G401 (cell line): Measurements from ENCODE around the gene ABCB11. TPM values are rescaled to one million over a fixed set of nuclear protein-coding genes. Genes with fewer than 3 reads are reported as not detected.
"Not testable (repeated sequence)": the region's sequence is repeated elsewhere in the genome, so short reads cannot be mapped to it uniquely, and the experiment has no call there.

Source experiments
- DNase-seq: peaks from one replicate; pipeline ENCODE4 v3.0.0-alpha.2; 2015; ENCODE audit warnings: low spot score
- in situ Hi-C: cut with HindIII; loops from 2 replicates; pipeline ENCODE4 v1.10.0; 2016; ENCODE audit warnings: low sequenced_read_pairs, mixed read lengths
- total RNA-seq: library from RNA; depleted of rRNA; stranded (reverse); fragments of >200 nt; shearing (Covaris generic); gene quantifications from 2 replicates; pipeline ENCODE4 v1.2.3, GENCODE V29; 2014

ABCB11 gene
- total RNA-seq, 1 experiment from 2014 or later = not detected

DNA sequence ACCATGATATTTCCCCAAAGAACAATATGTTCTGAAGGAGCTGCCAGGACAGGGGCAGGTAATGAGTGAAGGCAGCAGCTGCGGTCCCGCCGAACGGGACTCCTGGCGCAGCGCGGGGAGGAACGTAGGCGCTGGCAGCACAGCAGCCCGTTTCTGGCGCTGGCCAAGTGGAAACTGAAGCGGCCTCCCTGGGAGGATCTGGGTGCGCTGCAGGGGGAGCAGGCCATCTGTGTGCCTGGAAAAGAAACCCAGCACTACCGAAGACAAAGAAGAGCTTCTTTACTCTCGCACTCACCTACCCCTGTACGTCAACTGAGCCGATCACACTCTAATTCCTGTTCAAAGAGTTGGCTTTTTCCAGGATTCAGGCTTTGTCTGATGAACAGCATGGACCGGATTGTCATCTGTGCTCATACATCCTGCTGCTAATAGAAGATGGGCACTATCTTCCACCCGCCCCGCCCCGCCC is 118.2 kb downstream of the ABCB11 start:
- DNase-seq = peak; percentile 58
- in situ Hi-C loops = no loop called here

DNA sequence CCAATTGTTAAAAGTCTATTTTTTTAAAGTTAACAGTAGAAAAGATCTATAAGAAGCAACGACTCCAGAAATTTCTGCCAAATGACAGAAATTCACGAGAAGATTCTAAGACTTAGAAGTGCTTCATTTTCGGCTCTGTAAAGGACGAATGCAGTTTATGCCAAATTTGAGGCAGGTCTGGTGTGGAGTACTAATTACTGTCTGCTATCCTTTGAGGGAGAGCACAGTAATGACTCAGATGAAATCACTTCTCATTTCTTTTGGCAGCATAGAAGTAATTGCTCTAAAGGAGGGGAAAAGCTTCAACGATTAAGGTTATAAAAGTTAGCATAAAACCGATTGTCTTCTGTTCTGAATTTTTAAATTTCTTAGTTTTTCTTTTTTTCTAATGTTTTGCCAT is 118.7 kb downstream of the ABCB11 start:
- in situ Hi-C loops = no loop called here
- no peak for DNase-seq

DNA sequence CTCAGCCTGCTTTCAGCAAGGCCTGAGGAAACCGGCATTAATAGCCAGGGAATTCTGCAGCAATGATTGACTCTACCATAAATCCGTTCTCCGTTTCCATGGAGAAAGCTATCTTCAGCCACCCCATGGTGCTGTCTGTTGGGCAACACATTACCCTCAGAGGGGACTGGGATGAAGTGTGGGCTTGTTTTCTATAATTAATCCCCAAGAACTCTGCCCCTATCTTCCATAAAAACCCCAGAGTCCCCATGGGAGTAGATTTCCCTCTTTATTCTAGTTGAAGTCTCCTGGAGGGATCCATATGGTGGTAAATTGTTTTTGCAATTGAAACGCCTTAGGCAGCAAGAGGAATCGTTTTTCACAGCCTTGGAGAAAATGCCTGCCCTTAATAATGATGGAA is 120.8 kb downstream of the ABCB11 start:
- DNase-seq = no peak
- in situ Hi-C loops = no loop called here

DNA sequence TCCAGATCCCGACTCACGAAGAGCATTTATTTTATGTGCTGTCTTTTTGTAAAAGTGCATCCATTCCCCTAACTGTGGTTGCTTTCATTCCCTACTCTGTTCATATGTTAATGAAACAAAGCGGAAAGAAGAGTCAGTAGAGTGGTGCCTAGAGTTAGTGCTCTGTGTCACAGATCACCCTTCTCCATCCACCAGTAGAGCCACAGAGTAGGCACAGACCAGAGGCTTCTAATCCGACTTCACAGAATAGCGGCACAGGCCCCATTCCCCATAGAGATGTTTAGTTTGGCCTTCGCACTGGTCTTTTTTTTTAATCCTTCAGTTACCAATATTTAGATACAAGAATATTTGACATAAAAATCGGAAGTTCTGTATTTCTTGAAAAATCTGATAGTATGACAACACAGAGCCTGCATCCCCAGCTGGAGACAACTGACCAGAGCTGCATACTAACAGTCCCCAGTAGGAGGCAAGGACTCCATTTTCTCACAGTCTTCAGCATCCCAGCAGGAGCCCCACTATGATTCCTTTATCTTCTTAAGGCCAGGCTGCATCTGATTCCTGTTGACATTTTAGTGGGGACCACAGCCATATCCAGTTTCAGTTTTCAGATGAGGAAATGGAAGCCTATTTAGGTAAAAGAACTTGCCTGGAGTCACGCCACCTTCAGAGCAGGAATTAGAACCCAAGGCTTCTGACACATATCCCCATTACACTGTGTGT is 123.0 kb downstream of the ABCB11 start:
- in situ Hi-C loops = no loop called here
- DNase-seq = no peak

DNA sequence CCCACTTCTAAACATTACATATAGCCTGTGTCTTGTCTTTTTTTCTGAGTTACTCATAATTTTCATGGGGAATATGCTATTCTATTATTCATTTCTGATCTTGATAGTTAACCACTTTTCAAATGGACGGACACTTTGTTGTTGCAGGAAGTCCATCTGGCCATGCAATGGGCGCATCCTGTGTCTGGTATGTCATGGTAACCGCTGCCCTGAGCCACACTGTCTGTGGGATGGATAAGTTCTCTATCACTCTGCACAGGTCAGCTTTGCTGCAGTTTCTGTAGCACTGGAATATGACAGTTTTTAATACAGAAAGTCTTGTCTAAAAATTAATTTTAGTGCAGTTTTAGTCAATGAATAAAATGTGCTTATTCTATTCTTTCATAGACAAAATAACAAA is 126.8 kb downstream of the ABCB11 start:
- DNase-seq = no peak
- in situ Hi-C loops = no loop called here

DNA sequence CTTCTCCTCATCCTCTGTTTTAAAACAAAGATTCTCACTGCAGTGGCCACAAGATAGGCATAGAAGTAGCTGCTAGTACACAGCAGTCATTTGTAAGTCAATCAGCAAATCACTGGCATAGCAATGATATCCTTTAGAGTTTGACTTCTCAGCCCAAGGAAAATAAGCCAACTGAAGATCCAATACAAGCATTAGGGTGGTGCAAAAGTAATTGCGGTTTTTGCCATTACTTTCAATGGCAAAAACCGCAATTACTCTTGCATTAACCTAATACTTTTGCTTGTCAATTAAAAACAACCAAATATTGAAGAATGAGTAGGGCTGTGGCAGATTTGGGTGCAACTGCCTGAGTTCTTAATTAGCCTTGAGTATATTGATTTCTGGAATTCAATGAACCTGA is 127.2 kb downstream of the ABCB11 start:
- DNase-seq = no peak
- in situ Hi-C loops = no loop called here

DNA sequence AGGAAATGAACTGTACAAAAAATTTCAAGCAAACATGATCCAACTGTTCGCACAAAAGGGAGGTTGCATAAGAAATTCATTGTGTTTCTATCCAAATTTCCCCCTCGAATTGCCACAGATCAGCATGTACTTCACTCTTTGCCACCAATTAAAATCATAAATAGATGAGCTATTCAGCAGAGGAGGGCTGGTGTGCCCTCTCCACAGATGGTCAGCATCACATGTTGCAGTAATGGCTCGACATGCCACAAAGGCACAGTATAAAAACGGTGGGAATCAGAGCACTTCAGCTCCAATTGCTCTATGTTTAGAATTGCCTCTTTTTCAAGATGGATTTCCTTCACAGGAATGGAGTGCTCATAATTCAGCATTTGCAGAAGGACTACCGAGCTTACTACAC is 130.1 kb downstream of the ABCB11 start, which contains the start of gene G6PC2:
G6PC2 (plus strand) TSS at position 289 of the 400 bp plus-strand sequence; CDS start at position 330, 41 bp downstream.
- no peak for DNase-seq
- in situ Hi-C loops = no loop called here

DNA sequence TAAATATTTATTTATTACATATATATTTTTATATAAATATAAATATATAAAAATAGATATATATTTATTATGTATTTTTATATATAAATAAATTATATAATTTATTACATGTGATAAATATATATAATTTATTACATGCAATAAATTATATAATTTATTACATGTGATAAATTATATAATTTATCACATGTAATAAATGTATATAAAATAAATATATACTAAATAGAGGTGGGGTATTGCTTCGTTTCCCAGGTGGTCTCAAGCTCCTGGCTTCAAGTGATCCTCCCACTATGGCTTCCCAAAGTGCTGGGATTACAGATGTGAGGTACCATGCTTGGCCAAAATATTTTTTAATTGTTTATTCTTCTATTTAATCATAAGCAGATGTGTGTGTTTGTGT is 133.7 kb downstream of the ABCB11 start:
- DNase-seq = no peak
- in situ Hi-C loops = no loop called here

DNA sequence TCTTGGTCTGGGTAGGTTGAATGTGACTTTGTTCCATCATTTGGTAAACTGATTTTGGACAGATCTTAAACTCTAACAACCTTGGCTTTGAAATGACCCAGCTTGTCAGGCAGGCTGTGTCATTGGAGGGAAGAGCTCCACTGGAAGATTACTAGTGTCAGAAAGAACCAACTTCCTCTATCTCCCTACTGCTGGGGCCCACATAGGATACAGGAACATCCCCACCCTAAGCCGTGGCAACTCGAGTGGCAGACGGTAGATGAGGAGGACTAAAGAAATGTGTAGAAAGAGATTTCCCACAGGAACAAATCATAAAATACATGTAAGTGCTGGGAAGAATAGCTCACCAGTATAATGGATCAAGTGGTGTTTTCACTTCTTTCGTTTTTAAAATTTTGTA is 134.3 kb downstream of the ABCB11 start:
- no peak for DNase-seq
- in situ Hi-C loops = no loop called here

DNA sequence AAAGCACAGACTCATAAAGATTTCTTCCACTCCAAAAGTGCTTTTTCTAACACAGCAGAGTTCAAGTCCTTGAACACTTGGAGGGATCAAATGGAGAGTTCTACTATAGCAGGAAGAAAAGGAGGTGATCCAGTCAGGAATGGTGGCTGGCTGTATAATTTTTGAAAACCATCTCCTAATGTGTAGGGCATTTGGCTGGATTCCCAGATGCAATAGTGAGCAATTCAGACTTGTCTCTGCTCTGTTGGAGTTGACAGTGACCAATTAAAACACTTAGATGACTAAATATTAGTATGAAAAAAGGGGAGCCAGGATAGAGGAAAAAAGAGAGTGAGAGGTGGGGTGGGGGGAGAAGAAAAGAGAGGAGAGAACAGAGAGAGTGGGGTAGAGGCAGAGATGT is 135.4 kb downstream of the ABCB11 start:
- no peak for DNase-seq
- in situ Hi-C loops = no loop called here

DNA sequence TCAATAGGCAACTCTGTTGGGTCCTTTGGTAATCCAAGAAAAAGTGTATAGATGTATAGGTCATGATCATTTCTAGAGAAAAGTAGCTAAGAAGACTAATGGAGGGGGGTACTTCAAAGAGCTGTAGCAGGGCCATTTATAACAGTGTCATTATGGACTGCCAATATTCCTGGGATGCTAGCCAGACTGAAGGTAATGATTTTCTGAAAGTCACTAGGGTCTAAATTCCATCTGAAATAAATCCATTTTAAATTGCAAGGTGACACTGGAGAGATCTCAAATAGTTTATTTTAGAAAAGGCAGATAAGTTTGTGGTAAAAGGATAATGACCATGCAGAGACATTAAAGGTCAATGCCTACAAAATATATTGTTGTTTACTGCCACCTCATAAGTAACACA is 136.4 kb downstream of the ABCB11 start:
- in situ Hi-C loops = no loop called here
- DNase-seq = no peak

DNA sequence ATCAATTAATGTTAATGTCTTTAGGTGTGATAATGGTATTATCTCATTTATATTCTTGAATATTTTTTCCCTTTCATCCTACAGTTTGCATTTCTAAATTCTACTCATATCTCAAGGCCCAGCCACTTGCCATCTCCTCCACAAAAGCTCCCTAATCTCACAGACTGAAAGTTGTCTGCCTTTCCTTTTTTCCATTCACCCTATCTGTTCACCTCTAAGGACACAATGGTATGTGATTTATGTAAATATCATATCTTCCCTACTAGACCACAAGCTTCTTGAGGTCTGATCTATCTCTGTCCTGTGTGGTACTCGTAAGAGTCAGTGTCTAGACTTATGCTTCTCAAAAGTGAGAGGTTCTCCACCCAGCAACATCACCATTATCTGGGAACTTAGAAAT is 137.0 kb downstream of the ABCB11 start:
- in situ Hi-C loops = no loop called here
- no peak for DNase-seq

DNA sequence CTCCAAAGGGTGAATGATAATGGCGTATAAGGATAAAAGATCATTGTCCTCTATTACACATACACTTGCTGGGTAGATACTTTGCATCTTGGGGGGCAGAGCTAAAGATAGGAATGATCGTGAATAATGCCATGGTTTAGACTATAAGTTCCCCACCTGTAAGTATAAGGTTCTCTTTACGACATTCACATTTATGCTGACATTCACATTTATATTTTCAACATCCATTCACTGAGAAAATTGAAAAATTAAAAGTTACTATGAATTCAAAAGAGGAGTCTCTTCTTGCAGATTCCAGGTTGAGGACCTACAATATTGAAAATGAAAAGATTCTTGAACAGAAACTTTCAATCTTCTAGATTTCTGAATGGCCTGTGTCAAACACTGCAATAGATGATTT is 138.8 kb downstream of the ABCB11 start:
- no peak for DNase-seq
- in situ Hi-C loops = no loop called here

DNA sequence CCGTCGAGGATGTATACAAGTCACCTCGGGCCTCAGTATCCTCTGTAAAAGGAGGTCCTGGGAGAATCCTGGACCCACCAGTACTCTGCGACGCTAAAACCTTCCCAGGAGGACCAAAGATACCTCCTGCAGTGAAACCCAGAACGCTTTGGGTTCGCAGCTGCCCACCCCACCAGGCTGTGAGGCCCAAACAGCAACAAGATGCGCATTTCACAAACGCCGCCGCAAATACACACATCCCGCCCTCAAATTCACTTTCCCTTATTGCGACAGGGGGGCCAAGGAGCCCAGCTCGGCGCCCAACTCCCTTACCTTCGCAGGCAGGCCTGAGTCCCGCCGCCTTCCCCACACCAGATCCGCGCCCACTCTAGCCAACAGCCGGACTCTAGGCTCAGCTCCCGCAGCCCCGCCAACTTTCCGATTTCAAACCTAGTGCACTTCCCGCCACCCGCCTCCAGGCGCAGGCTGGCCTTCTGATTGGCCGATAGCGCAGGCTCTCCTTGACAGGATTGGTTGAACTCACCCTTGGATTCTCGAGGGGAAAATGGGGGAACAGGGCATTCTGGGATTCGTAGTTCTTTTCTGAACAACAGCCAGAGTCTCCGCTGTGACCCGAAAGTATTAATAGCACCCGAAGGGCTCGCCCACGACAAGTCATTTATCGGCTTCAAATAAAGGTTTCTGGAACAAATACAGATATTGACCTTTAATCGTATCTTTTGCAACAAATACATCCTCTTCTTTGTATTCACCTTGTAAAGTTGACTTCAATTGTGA is 140.9 kb downstream of the ABCB11 start, which contains the start of gene SPC25:
SPC25 (minus strand) TSS at position 425 of the 777 bp plus-strand sequence. CDS start 911 bp downstream, outside the sequence.
- in situ Hi-C loops = no loop called here
- peak; percentile 85 for DNase-seq

DNA sequence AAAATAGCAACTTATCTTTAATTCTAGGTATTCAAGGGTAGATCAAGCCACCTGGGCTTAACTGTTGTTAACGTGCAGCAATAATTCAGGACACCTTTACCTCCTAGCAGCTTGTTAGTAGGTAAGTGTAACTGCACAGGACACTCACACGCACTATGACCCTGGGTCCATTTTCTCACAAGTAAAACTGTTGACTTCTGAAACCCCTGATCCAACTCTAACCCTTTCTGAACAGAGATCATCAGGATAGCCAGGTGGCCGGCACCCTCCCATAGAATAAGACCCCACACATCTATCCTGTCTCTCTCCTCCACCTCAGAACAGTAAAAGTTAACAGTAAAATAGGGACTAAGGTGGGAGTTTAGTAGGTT is 141.5 kb downstream of the ABCB11 start:
- in situ Hi-C loops = no loop called here
- DNase-seq = no peak

DNA sequence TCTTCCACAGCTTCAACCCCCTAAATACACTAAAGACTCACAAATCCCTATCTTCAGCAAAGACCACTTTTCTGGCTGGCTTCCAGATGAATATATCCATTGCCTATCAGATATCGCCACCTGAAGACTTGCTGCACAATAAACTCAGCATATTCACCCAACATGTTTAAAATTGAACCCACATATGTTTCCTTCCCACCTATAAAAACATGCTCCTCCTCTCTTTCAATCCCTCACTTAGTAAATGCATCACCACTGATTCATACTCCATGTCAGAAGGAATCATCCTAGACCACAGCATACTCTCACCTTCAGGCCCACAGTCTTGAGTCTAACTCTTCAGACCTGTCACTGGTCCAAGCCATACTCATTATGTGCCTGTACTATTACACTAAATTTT is 146.1 kb downstream of the ABCB11 start:
- in situ Hi-C loops = no loop called here
- DNase-seq = no peak

DNA sequence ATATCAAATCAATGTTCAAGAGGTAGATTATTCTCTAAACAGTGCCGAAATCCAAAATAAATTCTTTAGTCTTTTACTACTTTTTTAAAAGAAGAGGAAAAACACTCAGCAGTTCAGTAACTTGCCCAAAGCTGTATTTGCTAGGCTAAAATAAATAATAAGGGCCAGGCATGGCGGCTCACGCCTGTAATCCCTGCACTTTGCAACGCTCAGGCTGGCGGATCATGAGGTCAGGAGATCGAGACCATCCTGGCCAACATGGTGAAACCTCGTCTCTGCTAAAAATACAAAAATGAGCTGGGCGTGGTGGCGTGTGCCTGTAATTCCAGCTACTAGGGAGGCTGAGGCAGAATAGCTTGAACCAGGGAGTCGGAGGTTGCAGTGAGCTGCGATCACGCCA is 149.0 kb downstream of the ABCB11 start:
- DNase-seq, in situ Hi-C loops: not testable (repeated sequence)

DNA sequence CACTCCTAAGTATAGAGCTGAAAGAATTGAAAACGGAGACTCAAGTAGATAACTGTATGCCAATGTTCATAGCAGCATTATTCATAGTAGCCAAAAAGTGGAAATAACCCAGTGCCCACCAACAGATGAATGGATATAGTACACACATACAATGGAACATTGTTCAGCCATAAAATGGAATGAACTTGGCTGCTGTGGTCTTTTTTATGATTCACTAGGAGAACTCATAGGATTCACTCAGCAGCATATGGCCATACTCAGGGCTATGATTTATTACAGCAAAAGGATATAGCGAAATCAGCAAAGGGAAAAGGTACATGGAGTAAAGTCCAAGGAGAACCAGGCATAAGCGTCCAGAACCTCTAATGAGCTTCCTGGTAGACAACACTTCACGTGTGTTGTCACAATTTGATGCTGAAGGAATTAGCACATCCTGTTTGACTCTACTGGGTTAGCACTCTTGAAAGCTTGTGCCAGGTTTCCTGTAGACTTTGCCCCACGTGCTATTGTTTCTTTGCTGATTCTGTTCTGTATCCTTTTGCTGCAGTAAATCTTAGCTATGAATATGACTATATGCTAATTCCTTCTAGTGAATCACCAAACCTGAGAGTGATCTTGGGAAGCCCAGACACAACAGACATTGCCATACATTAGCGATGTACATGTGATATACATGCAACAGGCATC is 156.6 kb downstream of the ABCB11 start:
- in situ Hi-C loops = no loop called here
- DNase-seq = no peak

DNA sequence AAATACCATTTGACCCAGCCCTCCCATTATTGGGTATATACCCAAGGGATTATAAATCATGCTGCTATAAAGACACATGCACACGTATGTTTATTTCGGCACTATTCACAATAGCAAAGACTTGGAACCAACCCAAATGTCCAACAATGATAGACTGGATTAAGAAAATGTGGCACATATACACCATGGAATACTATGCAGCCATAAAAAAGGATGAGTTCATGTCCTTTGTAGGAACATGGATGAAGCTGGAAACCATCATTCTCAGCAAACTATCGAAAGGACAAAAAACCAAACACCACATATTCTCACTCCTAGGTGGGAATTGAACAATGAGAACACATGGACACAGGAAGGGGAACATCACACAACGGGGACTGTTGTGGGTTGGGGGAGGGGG is 160.3 kb downstream of the ABCB11 start:
- DNase-seq, in situ Hi-C loops: not testable (repeated sequence)
